IMR-90 (cell line): ENCODE measurements around the gene RYR3. TPM values are rescaled to one million over a fixed set of nuclear protein-coding genes. Genes with fewer than 3 reads are reported as not detected.

Experiments used
- ATAC-seq: fragments of 200-7000 bp; cut with Tn5 transposase; 2 replicates; pipeline ENCODE4 v1.9.1; 2020; ENCODE audit warnings: low read depth, mild to moderate bottlenecking, moderate library complexity
- BruUV-seq: library from RNA; stranded (reverse); fragments of 400-500 nt; replicated peaks from 2 replicates; lab custom pipeline; 2021; lab: Mats Ljungman, UMichigan
- CTCF ChIA-PET: fragments of 300-600 bp; formaldehyde crosslinking; extraction: SDS; loops from one replicate; lab custom pipeline; 2021; ENCODE audit warnings: antibody characterized with exemption; lab: Yijun Ruan, JAX
- POLR2A ChIA-PET: fragments of 300-600 bp; sonication (Branson Sonifier 250); formaldehyde crosslinking; loops from one replicate; lab custom pipeline; 2022; ENCODE audit warnings: antibody characterized with exemption; ENCODE audit not compliant: unreplicated experiment; lab: Charles Lee
- DNase-seq: peaks from one replicate; pipeline ENCODE4 v3.0.0; 2013
- H2AFZ ChIP-seq: replicated peaks from 2 replicates; pipeline ENCODE3; 2013; ENCODE audit warnings: low read length, mild to moderate bottlenecking; ENCODE audit not compliant: poor library complexity
- H2AK5ac ChIP-seq: 2 replicates; pipeline ENCODE4 v1.6.1; 2013; ENCODE audit warnings: low read depth, low read length, inconsistent platforms
- H2AK9ac ChIP-seq: replicated peaks from 2 replicates; pipeline ENCODE3; 2013; ENCODE audit warnings: mild to moderate bottlenecking, low read depth, low read length, moderate library complexity; ENCODE audit not compliant: poor library complexity
- H2BK120ac ChIP-seq: 2 replicates; pipeline ENCODE4 v1.6.1; 2013; ENCODE audit warnings: low read depth, low read length, inconsistent platforms
- H2BK15ac ChIP-seq: 3 replicates; pipeline ENCODE4 v1.6.1; 2013; ENCODE audit warnings: low read depth, low read length, inconsistent platforms
- H2BK20ac ChIP-seq: 2 replicates; pipeline ENCODE4 v1.6.1; 2013; ENCODE audit warnings: low read depth, mild to moderate bottlenecking, inconsistent platforms, low read length, moderate library complexity
- H2BK5ac ChIP-seq: 2 replicates; pipeline ENCODE4 v1.6.1; 2013; ENCODE audit warnings: mild to moderate bottlenecking, low read depth, low read length, inconsistent platforms; ENCODE audit not compliant: poor library complexity, severe bottlenecking
- H3K14ac ChIP-seq: replicated peaks from 2 replicates; pipeline ENCODE4 v1.6.1; 2013; ENCODE audit warnings: low read depth, low read length, inconsistent platforms
- H3K18ac ChIP-seq: 2 replicates; pipeline ENCODE4 v1.6.1; 2013; ENCODE audit warnings: low read depth, low read length, control low read depth
- H3K23ac ChIP-seq: 2 replicates; pipeline ENCODE4 v1.6.1; 2013; ENCODE audit warnings: low read depth, low read length, inconsistent platforms
- H3K27ac ChIP-seq: 2 replicates; pipeline ENCODE4 v1.5.1; 2013; ENCODE audit warnings: mild to moderate bottlenecking, control low read depth, low read length; ENCODE audit not compliant: insufficient read depth
- H3K27me3 ChIP-seq: 2 replicates; pipeline ENCODE4 v1.6.1; 2013; ENCODE audit warnings: low read length; ENCODE audit not compliant: control insufficient read depth, insufficient read depth
- H3K36me3 ChIP-seq: 2 replicates; pipeline ENCODE4 v1.6.1; 2013; ENCODE audit warnings: low read length, mixed read lengths; ENCODE audit not compliant: control insufficient read depth, insufficient read depth
- H3K4ac ChIP-seq: 2 replicates; pipeline ENCODE4 v1.6.1; 2013; ENCODE audit warnings: low read depth, low read length, inconsistent platforms
- H3K4me1 ChIP-seq: 2 replicates; pipeline ENCODE4 v1.6.1; 2013; ENCODE audit warnings: low read length, mixed read lengths; ENCODE audit not compliant: control insufficient read depth, insufficient read depth
- H3K4me2 ChIP-seq: 2 replicates; pipeline ENCODE4 v1.6.1; 2013; ENCODE audit warnings: low read depth, mild to moderate bottlenecking, control low read depth, low read length, moderate library complexity
- H3K4me3 ChIP-seq: 2 replicates; pipeline ENCODE4 v1.5.1; 2013; ENCODE audit warnings: low read depth, mild to moderate bottlenecking, control low read depth, low read length, moderate library complexity; ENCODE audit not compliant: insufficient read depth
- H3K56ac ChIP-seq: 2 replicates; pipeline ENCODE4 v1.6.1; 2013; ENCODE audit warnings: low read length, inconsistent platforms; ENCODE audit not compliant: insufficient read depth; ENCODE audit errors: extremely low read depth
- H3K79me1 ChIP-seq, 2 experiments: 2 replicates each; pipeline ENCODE4 v1.6.1; 2013; ENCODE audit warnings: low read length in 2 of 2, inconsistent platforms in 1 of 2, low read depth in 1 of 2
- H3K9ac ChIP-seq: 2 replicates; pipeline ENCODE4 v1.6.1; 2013; ENCODE audit warnings: low read depth, low read length, control low read depth
- H3K9me1 ChIP-seq: 2 replicates; pipeline ENCODE4 v1.6.1; 2013; ENCODE audit warnings: low read length, inconsistent platforms; ENCODE audit not compliant: insufficient read depth
- H3K9me3 ChIP-seq: 2 replicates; pipeline ENCODE4 v1.6.1; 2013; ENCODE audit warnings: low read length; ENCODE audit not compliant: control insufficient read depth, insufficient read depth
- H4K20me1 ChIP-seq: 2 replicates; pipeline ENCODE4 v1.6.1; 2013; ENCODE audit warnings: low read length, inconsistent platforms; ENCODE audit not compliant: insufficient read depth
- H4K5ac ChIP-seq: 2 replicates; pipeline ENCODE4 v1.6.1; 2013; ENCODE audit warnings: mild to moderate bottlenecking, low read depth, low read length, control low read depth
- H4K8ac ChIP-seq, 2 experiments: 2 replicates each; pipeline ENCODE4 v1.6.1; 2013; ENCODE audit warnings: low read depth in 2 of 2, low read length in 2 of 2, control low read depth in 1 of 2, inconsistent platforms in 1 of 2
- H4K91ac ChIP-seq: 2 replicates; pipeline ENCODE4 v1.6.1; 2013; ENCODE audit warnings: low read depth, low read length, inconsistent platforms; ENCODE audit not compliant: insufficient read depth
- BHLHE40 ChIP-seq: fragments of 150-350 bp; IDR thresholded peaks from 2 replicates; pipeline ENCODE4 v1.6.1; 2016; ENCODE audit warnings: mild to moderate bottlenecking, low read depth, low read length
- CEBPB ChIP-seq: IDR thresholded peaks from 2 replicates; pipeline ENCODE4 v1.6.1; 2012; ENCODE audit warnings: low read depth, low read length, improper control_type of control experiment
- CHD1 ChIP-seq: IDR thresholded peaks from 2 replicates; pipeline ENCODE4 v1.6.1; 2012; ENCODE audit warnings: low read depth, low read length, improper control_type of control experiment
- ELK1 ChIP-seq: fragments of 150-350 bp; IDR thresholded peaks from 2 replicates; pipeline ENCODE4 v1.6.1; 2016; ENCODE audit warnings: low read depth, mild to moderate bottlenecking, low read length, moderate library complexity, borderline replicate concordance
- FOS ChIP-seq: fragments of 150-350 bp; IDR thresholded peaks from 2 replicates; pipeline ENCODE4 v1.6.1; 2016; ENCODE audit warnings: low read depth, low read length
- MAFK ChIP-seq: IDR thresholded peaks from 2 replicates; pipeline ENCODE4 v1.6.1; 2012; ENCODE audit warnings: low read depth, low read length, improper control_type of control experiment
- MAZ ChIP-seq: IDR thresholded peaks from 2 replicates; pipeline ENCODE4 v1.6.1; 2012; ENCODE audit warnings: low read depth, mild to moderate bottlenecking, low read length, improper control_type of control experiment, moderate library complexity, borderline replicate concordance
- MXI1 ChIP-seq: IDR thresholded peaks from 2 replicates; pipeline ENCODE4 v1.6.1; 2012; ENCODE audit warnings: low read depth, mild to moderate bottlenecking, low read length, moderate library complexity, borderline replicate concordance
- NFE2L2 ChIP-seq: fragments of 150-350 bp; IDR thresholded peaks from 2 replicates; pipeline ENCODE4 v1.6.1; 2016; ENCODE audit warnings: low read depth, mild to moderate bottlenecking, low read length
- POLR2A ChIP-seq: IDR thresholded peaks from 2 replicates; pipeline ENCODE4 v1.6.1; 2012; ENCODE audit warnings: mild to moderate bottlenecking, low read depth, low read length
- RAD21 ChIP-seq: IDR thresholded peaks from 2 replicates; pipeline ENCODE4 v1.6.1; 2012; ENCODE audit warnings: low read length, improper control_type of control experiment
- RCOR1 ChIP-seq: IDR thresholded peaks from 2 replicates; pipeline ENCODE4 v1.6.1; 2012; ENCODE audit warnings: mild to moderate bottlenecking, low read length, improper control_type of control experiment; ENCODE audit not compliant: insufficient replicate concordance
- RFX5 ChIP-seq: IDR thresholded peaks from 2 replicates; pipeline ENCODE4 v1.8.0; 2012; ENCODE audit warnings: low read depth, mild to moderate bottlenecking, low read length, moderate library complexity
- SMC3 ChIP-seq: fragments of 150-350 bp; IDR thresholded peaks from 2 replicates; pipeline ENCODE4 v1.6.1; 2016; ENCODE audit warnings: low read depth, mild to moderate bottlenecking, antibody characterized with exemption, low read length, moderate library complexity
- WGBS, 2 experiments: methylation state at CpG; one replicate each; pipeline versions ENCODE4 v1.1.5 to v1.1.7; 2013; ENCODE audit warnings: missing lambda C conversion rate in 2 of 2; ENCODE audit not compliant: insufficient read length in 1 of 2; ENCODE audit errors: extremely low coverage in 2 of 2; 5-methylcytosine and 5-hydroxymethylcytosine counted together
- dilution Hi-C: fragments of 300-500 bp; cut with HindIII; formaldehyde crosslinking; loops from one replicate; pipeline ENCODE4 v1.14.3; 2018; ENCODE audit warnings: low sequenced_read_pairs; ENCODE audit not compliant: unreplicated experiment
- in situ Hi-C: fragments of 300-500 bp; cut with MboI; formaldehyde crosslinking; loops from 3 replicates; pipeline ENCODE4 v1.14.3; 2019; ENCODE audit warnings: low sequenced_read_pairs, inconsistent platforms, mixed read lengths
- intact Hi-C: fragments of 100-400 bp; cut with micrococcal nuclease; formaldehyde crosslinking; loops from 2 replicates; pipeline ENCODE4 v1.10.0; 2022
- polyA plus RNA-seq, 3 experiments: library from polyadenylated mRNA; depleted of rRNA; stranded (reverse); fragments of >200 nt; gene quantifications; 2 replicates each; pipeline ENCODE4 v1.2.3, GENCODE V29; 2012; ENCODE audit warnings: low replicate concordance in 1 of 3
- total RNA-seq: library from RNA; depleted of rRNA; stranded (reverse); fragments of >200 nt; gene quantifications from 2 replicates; pipeline ENCODE4 v1.2.3, GENCODE V29; 2012
- TF ChIP-seq, protein P1 (sequence below): conservative IDR thresholded peaks from 2 replicates; pipeline ENCODE4 v1.5.1; 2012; ENCODE audit warnings: mild to moderate bottlenecking, low read depth, low read length, improper control_type of control experiment
- TF ChIP-seq, protein P2 (sequence below): fragments of 150-350 bp; IDR thresholded peaks from 2 replicates; pipeline ENCODE4 v1.6.1; 2017; ENCODE audit warnings: mild to moderate bottlenecking, antibody characterized with exemption, low read length, low read depth

The RYR3 gene
- total and polyA plus RNA-seq, 2 of the 4 experiments (the other 2 are of a cell fraction) = 0.18 TPM; not detected in 1

GRCh38 chr15:33320017-33320416 lies 9.2 kb downstream of the RYR3 start:
- H3K18ac ChIP-seq = no peak overlapping the region
- ChIA-PET CTCF (interaction anchor here (1.1 to 1.2 kb wide), 2 partner anchors 11 to 19 kb away, joined by 3 to 4 read pairs; no protein-coding TSS in a partner anchor), POLR2A (interaction anchor here (0.6 kb wide), 1 partner anchor 58 kb away, joined by 4 read pairs; no protein-coding TSS in a partner anchor)
- no peak overlapping the region for H3K56ac ChIP-seq
- no peak overlapping the region for H3K14ac ChIP-seq
- no peak overlapping the region for H2AK5ac ChIP-seq
- no peak overlapping the region for H4K91ac ChIP-seq
- peaks cover 5% of the 10 kb centered on the region; the same call in 1 of the 2 replicates for H3K27me3 ChIP-seq
- no peak overlapping the region for H2AFZ ChIP-seq
- WGBS, 2 experiments = no CpG with 5 or more reads among the region's 1 CpG
- no peak overlapping the region for H3K4ac ChIP-seq
- no peaks in the 10 kb centered on the region for H3K9me1 ChIP-seq
- no peaks in the 10 kb centered on the region for H3K9me3 ChIP-seq
- no TSS peak for BruUV-seq
- H4K20me1 ChIP-seq = no peaks in the 10 kb centered on the region
- no peak overlapping the region for H4K5ac ChIP-seq
- no peaks in the 10 kb centered on the region for H3K4me1 ChIP-seq
- ATAC-seq = no peak
- no peak overlapping the region for H2AK9ac ChIP-seq
- dilution Hi-C loops = no loop called here
- no peak overlapping the region for H3K4me3 ChIP-seq
- no peak overlapping the region for H2BK15ac ChIP-seq
- H3K9ac ChIP-seq = no peak overlapping the region
- no peak overlapping the region for H4K8ac ChIP-seq
- no peak overlapping the region for H2BK5ac ChIP-seq
- H2BK20ac ChIP-seq = no peak overlapping the region
- no peaks in the 10 kb centered on the region for H3K36me3 ChIP-seq
- TF ChIP-seq CHD1 (no peak), RCOR1 (no peak), ELK1 (no peak), RAD21 (no peak), MXI1 (no peak), SMC3 (no peak), POLR2A (no peak), FOS (no peak), BHLHE40 (no peak), CEBPB (no peak), MAFK (no peak), RFX5 (no peak), MAZ (no peak), NFE2L2 (no peak)
- TF ChIP-seq, protein P1, sequence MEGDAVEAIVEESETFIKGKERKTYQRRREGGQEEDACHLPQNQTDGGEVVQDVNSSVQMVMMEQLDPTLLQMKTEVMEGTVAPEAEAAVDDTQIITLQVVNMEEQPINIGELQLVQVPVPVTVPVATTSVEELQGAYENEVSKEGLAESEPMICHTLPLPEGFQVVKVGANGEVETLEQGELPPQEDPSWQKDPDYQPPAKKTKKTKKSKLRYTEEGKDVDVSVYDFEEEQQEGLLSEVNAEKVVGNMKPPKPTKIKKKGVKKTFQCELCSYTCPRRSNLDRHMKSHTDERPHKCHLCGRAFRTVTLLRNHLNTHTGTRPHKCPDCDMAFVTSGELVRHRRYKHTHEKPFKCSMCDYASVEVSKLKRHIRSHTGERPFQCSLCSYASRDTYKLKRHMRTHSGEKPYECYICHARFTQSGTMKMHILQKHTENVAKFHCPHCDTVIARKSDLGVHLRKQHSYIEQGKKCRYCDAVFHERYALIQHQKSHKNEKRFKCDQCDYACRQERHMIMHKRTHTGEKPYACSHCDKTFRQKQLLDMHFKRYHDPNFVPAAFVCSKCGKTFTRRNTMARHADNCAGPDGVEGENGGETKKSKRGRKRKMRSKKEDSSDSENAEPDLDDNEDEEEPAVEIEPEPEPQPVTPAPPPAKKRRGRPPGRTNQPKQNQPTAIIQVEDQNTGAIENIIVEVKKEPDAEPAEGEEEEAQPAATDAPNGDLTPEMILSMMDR = no peak
- TF ChIP-seq, protein P2, sequence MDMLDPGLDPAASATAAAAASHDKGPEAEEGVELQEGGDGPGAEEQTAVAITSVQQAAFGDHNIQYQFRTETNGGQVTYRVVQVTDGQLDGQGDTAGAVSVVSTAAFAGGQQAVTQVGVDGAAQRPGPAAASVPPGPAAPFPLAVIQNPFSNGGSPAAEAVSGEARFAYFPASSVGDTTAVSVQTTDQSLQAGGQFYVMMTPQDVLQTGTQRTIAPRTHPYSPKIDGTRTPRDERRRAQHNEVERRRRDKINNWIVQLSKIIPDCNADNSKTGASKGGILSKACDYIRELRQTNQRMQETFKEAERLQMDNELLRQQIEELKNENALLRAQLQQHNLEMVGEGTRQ = no peak
- intact Hi-C loops = no loop called here
- H3K79me1 ChIP-seq = no peaks in the 10 kb centered on the region
- no peak overlapping the region for H3K27ac ChIP-seq
- in situ Hi-C loops = no loop called here
- no peak overlapping the region for H3K23ac ChIP-seq
- no peak for DNase-seq
- no peak overlapping the region for H2BK120ac ChIP-seq
- H3K4me2 ChIP-seq = no peak overlapping the region
